Measurements from ENCODE around the gene HDGFL1.

Gene HDGFL1

GRCh38 chr6:22545051-22545450 lies 24.3 kb upstream of the HDGFL1 start:
- no peaks in the 10 kb centered on the region for H3K9me3 ChIP-seq (ENCODE audit: insufficient read depth, low read length)
- no peaks in the 10 kb centered on the region for H3K4me1 ChIP-seq (ENCODE audit: insufficient read depth, insufficient read length)
- TF ChIP-seq SUZ12 (IDR thresholded peaks at IDR 0.05; ENCODE audit: extremely low read depth, insufficient read depth, insufficient read length) (no peak), YY1 (IDR thresholded peaks at IDR 0.05; ENCODE audit: insufficient read depth, insufficient read length) (no peak), ZNF274 (IDR thresholded peaks at IDR 0.05; ENCODE audit: low read depth, low read length) (no peak)
- H3K27me3 ChIP-seq (ENCODE audit: insufficient read depth, insufficient read length), result no peaks in the 10 kb centered on the region
- no peak overlapping the region for H3K9ac ChIP-seq (ENCODE audit: insufficient read length, low read depth)
- no peak for DNase-seq (ENCODE audit: low read depth, low spot score)
- H3K4me3 ChIP-seq (ENCODE audit: insufficient read length, low read depth), result no peak overlapping the region
- no peaks in the 10 kb centered on the region for H3K36me3 ChIP-seq (ENCODE audit: insufficient read depth, insufficient read length, low read length)

GRCh38 chr6:22546236-22546635 lies 23.1 kb upstream of the HDGFL1 start:
- H3K9me3 ChIP-seq (ENCODE audit: insufficient read depth, low read length), result no peaks in the 10 kb centered on the region
- H3K4me3 ChIP-seq (ENCODE audit: insufficient read length, low read depth), result no peak overlapping the region
- H3K36me3 ChIP-seq (ENCODE audit: insufficient read depth, insufficient read length, low read length), result no peaks in the 10 kb centered on the region
- DNase-seq (ENCODE audit: low read depth, low spot score), result no peak
- TF ChIP-seq SUZ12 (IDR thresholded peaks at IDR 0.05; ENCODE audit: extremely low read depth, insufficient read depth, insufficient read length) (no peak), ZNF274 (IDR thresholded peaks at IDR 0.05; ENCODE audit: low read depth, low read length) (no peak), YY1 (IDR thresholded peaks at IDR 0.05; ENCODE audit: insufficient read depth, insufficient read length) (no peak)
- no peaks in the 10 kb centered on the region for H3K4me1 ChIP-seq (ENCODE audit: insufficient read depth, insufficient read length)
- H3K9ac ChIP-seq (ENCODE audit: insufficient read length, low read depth), result no peak overlapping the region
- H3K27me3 ChIP-seq (ENCODE audit: insufficient read depth, insufficient read length), result no peaks in the 10 kb centered on the region

- H3K4me3 ChIP-seq (ENCODE audit: insufficient read length, low read depth), result no peak overlapping the region
- no peaks in the 10 kb centered on the region for H3K36me3 ChIP-seq (ENCODE audit: insufficient read depth, insufficient read length, low read length)
- H3K4me1 ChIP-seq (ENCODE audit: insufficient read depth, insufficient read length), result no peaks in the 10 kb centered on the region
- H3K27me3 ChIP-seq (ENCODE audit: insufficient read depth, insufficient read length), result no peaks in the 10 kb centered on the region
- no peak for DNase-seq (ENCODE audit: low read depth, low spot score)
- TF ChIP-seq ZNF274 (IDR thresholded peaks at IDR 0.05; ENCODE audit: low read depth, low read length) (no peak), YY1 (IDR thresholded peaks at IDR 0.05; ENCODE audit: insufficient read depth, insufficient read length) (no peak), SUZ12 (IDR thresholded peaks at IDR 0.05; ENCODE audit: extremely low read depth, insufficient read depth, insufficient read length) (no peak)
- H3K9me3 ChIP-seq (ENCODE audit: insufficient read depth, low read length), result no peaks in the 10 kb centered on the region
- no peak overlapping the region for H3K9ac ChIP-seq (ENCODE audit: insufficient read length, low read depth)
Measured at GRCh38 chr6:22550971-22551670, 18.2 kb upstream of the HDGFL1 start.

GRCh38 chr6:22556266-22556665 lies 13.1 kb upstream of the HDGFL1 start:
- Histone ChIP-seq H3K36me3 (ENCODE audit: insufficient read depth, insufficient read length, low read length) (no peaks in the 10 kb centered on the region), H3K9ac (ENCODE audit: insufficient read length, low read depth) (no peak overlapping the region), H3K4me3 (ENCODE audit: insufficient read length, low read depth) (no peak overlapping the region), H3K27me3 (ENCODE audit: insufficient read depth, insufficient read length) (no peaks in the 10 kb centered on the region), H3K9me3 (ENCODE audit: insufficient read depth, low read length) (no peaks in the 10 kb centered on the region), H3K4me1 (ENCODE audit: insufficient read depth, insufficient read length) (no peaks in the 10 kb centered on the region)
- no peak for TF ChIP-seq YY1 (IDR thresholded peaks at IDR 0.05; ENCODE audit: insufficient read depth, insufficient read length)
- no peak for TF ChIP-seq ZNF274 (IDR thresholded peaks at IDR 0.05; ENCODE audit: low read depth, low read length)
- no peak for TF ChIP-seq SUZ12 (IDR thresholded peaks at IDR 0.05; ENCODE audit: extremely low read depth, insufficient read depth, insufficient read length)
- no peak for DNase-seq (ENCODE audit: low read depth, low spot score)

- no peak overlapping the region for H3K4me3 ChIP-seq (ENCODE audit: insufficient read length, low read depth)
- H3K4me1 ChIP-seq (ENCODE audit: insufficient read depth, insufficient read length), result no peaks in the 10 kb centered on the region
- no peaks in the 10 kb centered on the region for H3K27me3 ChIP-seq (ENCODE audit: insufficient read depth, insufficient read length)
- H3K9me3 ChIP-seq (ENCODE audit: insufficient read depth, low read length), result no peaks in the 10 kb centered on the region
- no peak for DNase-seq (ENCODE audit: low read depth, low spot score)
- no peak overlapping the region for H3K9ac ChIP-seq (ENCODE audit: insufficient read length, low read depth)
- no peak for TF ChIP-seq YY1 (IDR thresholded peaks at IDR 0.05; ENCODE audit: insufficient read depth, insufficient read length)
- no peak for TF ChIP-seq ZNF274 (IDR thresholded peaks at IDR 0.05; ENCODE audit: low read depth, low read length)
- TF ChIP-seq SUZ12 (IDR thresholded peaks at IDR 0.05; ENCODE audit: extremely low read depth, insufficient read depth, insufficient read length), result no peak
- no peaks in the 10 kb centered on the region for H3K36me3 ChIP-seq (ENCODE audit: insufficient read depth, insufficient read length, low read length)
Measured at GRCh38 chr6:22557007-22557406, 12.4 kb upstream of the HDGFL1 start.

GRCh38 chr6:22558288-22558882 lies 11.0 kb upstream of the HDGFL1 start:
- H3K4me1 ChIP-seq (ENCODE audit: insufficient read depth, insufficient read length), result no peaks in the 10 kb centered on the region
- no peaks in the 10 kb centered on the region for H3K27me3 ChIP-seq (ENCODE audit: insufficient read depth, insufficient read length)
- H3K9me3 ChIP-seq (ENCODE audit: insufficient read depth, low read length), result no peaks in the 10 kb centered on the region
- H3K9ac ChIP-seq (ENCODE audit: insufficient read length, low read depth), result no peak overlapping the region
- no peak for DNase-seq (ENCODE audit: low read depth, low spot score)
- no peak overlapping the region for H3K4me3 ChIP-seq (ENCODE audit: insufficient read length, low read depth)
- no peak for TF ChIP-seq SUZ12 (IDR thresholded peaks at IDR 0.05; ENCODE audit: extremely low read depth, insufficient read depth, insufficient read length)
- no peak for TF ChIP-seq ZNF274 (IDR thresholded peaks at IDR 0.05; ENCODE audit: low read depth, low read length)
- no peak for TF ChIP-seq YY1 (IDR thresholded peaks at IDR 0.05; ENCODE audit: insufficient read depth, insufficient read length)
- no peaks in the 10 kb centered on the region for H3K36me3 ChIP-seq (ENCODE audit: insufficient read depth, insufficient read length, low read length)

- TF ChIP-seq YY1 (IDR thresholded peaks at IDR 0.05; ENCODE audit: insufficient read depth, insufficient read length) (no peak), SUZ12 (IDR thresholded peaks at IDR 0.05; ENCODE audit: extremely low read depth, insufficient read depth, insufficient read length) (no peak), ZNF274 (IDR thresholded peaks at IDR 0.05; ENCODE audit: low read depth, low read length) (no peak)
- H3K36me3 ChIP-seq (ENCODE audit: insufficient read depth, insufficient read length, low read length), result no peaks in the 10 kb centered on the region
- DNase-seq (ENCODE audit: low read depth, low spot score), result no peak
- H3K9me3 ChIP-seq (ENCODE audit: insufficient read depth, low read length), result no peaks in the 10 kb centered on the region
- H3K27me3 ChIP-seq (ENCODE audit: insufficient read depth, insufficient read length), result no peaks in the 10 kb centered on the region
- H3K4me1 ChIP-seq (ENCODE audit: insufficient read depth, insufficient read length), result no peaks in the 10 kb centered on the region
- H3K4me3 ChIP-seq (ENCODE audit: insufficient read length, low read depth), result no peak overlapping the region
- no peak overlapping the region for H3K9ac ChIP-seq (ENCODE audit: insufficient read length, low read depth)
Measured at GRCh38 chr6:22568854-22569253, 512 bp upstream of the HDGFL1 start.
